Testis (tissue), 3 donors: ENCODE data around the gene CFAP61. TPM values are rescaled to one million over a fixed set of nuclear protein-coding genes. Genes with fewer than 3 reads are reported as not detected.

Source experiments
- DNase-seq: peaks from one replicate; pipeline ENCODE4 v3.0.0-alpha.2; 2019
- H3K27ac ChIP-seq, 2 donors: fragments of 200-600 bp; sonication (generic); one replicate each; pipeline ENCODE4 v1.5.1; 2019
- H3K27me3 ChIP-seq: fragments of 200-600 bp; sonication (generic); one replicate; pipeline ENCODE4 v1.5.1; 2019
- H3K36me3 ChIP-seq: fragments of 200-600 bp; sonication (generic); one replicate; pipeline ENCODE4 v1.5.1; 2017; ENCODE audit warnings: low read depth; ENCODE audit errors: missing control alignments
- H3K4me1 ChIP-seq: fragments of 200-600 bp; sonication (generic); one replicate; pipeline ENCODE4 v1.5.1; 2019
- H3K4me3 ChIP-seq, 2 donors: fragments of 200-600 bp; sonication (generic); one replicate each; pipeline ENCODE4 v1.5.1; 2017 to 2019
- H3K9me3 ChIP-seq: fragments of 200-600 bp; sonication (generic); one replicate; pipeline ENCODE4 v1.5.1; 2017
- POLR2A ChIP-seq: fragments of 450-650 bp; IDR thresholded peaks from one replicate; pipeline ENCODE4 v1.6.1; 2017; ENCODE audit warnings: antibody characterized with exemption, mild to moderate bottlenecking, moderate library complexity
- WGBS, 2 donors: methylation state at CpG; one replicate each; pipeline ENCODE4 v1.1.5; 2018; 5-methylcytosine and 5-hydroxymethylcytosine counted together
- intact Hi-C: fragments of 100-400 bp; cut with DNase I; formaldehyde crosslinking; loops from one replicate; pipeline ENCODE4 v1.15.1; 2023; ENCODE audit warnings: low total_unique reads
- polyA plus RNA-seq: library from polyadenylated mRNA; stranded (reverse); fragments of 350-450 nt; fragmentation: Illumina TruSeq; extraction: RNeasy Lipid Tissue Mini Kit (QIAGEN cat#74804); gene quantifications from one replicate; pipeline ENCODE4 v1.2.3, GENCODE V29; 2014; ENCODE audit warnings: low read depth, low replicate concordance; ENCODE audit not compliant: insufficient read depth
- total RNA-seq, 2 donors: library from RNA; depleted of rRNA; stranded (reverse); fragments of >200 nt; gene quantifications; one replicate each; pipeline ENCODE4 v1.2.3, GENCODE V29; 2016
- TF ChIP-seq, protein P1 (sequence below), 3 experiments: fragments of 450-650 bp in 2 of 3; fragments of 200-600 bp in 1 of 3; sonication (generic) in 1 of 3; IDR thresholded peaks; one replicate each; pipeline ENCODE4 v1.5.1; 2016 to 2019; ENCODE audit warnings: antibody characterized with exemption in 3 of 3, mild to moderate bottlenecking in 2 of 3, moderate library complexity in 1 of 3

Gene CFAP61
- total and polyA plus RNA-seq, 3 donors from 2014 or later, result 21.4 to 76.0 (median 27.3) TPM

DNA sequence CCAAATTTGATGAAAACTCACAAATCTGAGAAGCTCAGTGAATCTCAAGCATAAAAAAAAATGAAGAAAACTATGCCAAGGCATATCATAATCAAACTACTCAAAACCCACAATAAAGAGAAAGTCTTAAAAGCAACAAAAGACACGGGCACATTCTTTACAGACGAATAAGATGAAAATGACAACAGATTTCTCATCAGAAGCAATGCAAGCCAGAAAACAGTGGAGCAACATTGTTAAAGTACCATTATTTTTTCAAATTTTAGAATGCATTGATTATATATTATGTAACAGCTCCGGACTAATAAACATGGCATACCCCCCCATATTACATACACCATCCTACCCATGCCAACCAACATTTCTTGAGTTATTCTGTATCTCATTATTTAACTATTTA is 260.2 kb downstream of the CFAP61 start:
- DNase-seq, result no peak
- TF ChIP-seq POLR2A, result no peak
- TF ChIP-seq, protein P1, sequence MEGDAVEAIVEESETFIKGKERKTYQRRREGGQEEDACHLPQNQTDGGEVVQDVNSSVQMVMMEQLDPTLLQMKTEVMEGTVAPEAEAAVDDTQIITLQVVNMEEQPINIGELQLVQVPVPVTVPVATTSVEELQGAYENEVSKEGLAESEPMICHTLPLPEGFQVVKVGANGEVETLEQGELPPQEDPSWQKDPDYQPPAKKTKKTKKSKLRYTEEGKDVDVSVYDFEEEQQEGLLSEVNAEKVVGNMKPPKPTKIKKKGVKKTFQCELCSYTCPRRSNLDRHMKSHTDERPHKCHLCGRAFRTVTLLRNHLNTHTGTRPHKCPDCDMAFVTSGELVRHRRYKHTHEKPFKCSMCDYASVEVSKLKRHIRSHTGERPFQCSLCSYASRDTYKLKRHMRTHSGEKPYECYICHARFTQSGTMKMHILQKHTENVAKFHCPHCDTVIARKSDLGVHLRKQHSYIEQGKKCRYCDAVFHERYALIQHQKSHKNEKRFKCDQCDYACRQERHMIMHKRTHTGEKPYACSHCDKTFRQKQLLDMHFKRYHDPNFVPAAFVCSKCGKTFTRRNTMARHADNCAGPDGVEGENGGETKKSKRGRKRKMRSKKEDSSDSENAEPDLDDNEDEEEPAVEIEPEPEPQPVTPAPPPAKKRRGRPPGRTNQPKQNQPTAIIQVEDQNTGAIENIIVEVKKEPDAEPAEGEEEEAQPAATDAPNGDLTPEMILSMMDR (IDR thresholded peaks at IDR 0.05), result no peak
- Histone ChIP-seq H3K27ac (no peak overlapping the region), H3K36me3 (no peaks in the 10 kb centered on the region), H3K4me3 (no peak overlapping the region), H3K27me3 (no peaks in the 10 kb centered on the region), H3K4me1 (no peaks in the 10 kb centered on the region), H3K9me3 (no peaks in the 10 kb centered on the region)
- intact Hi-C loops, result no loop called here
- WGBS, 2 donors, result 87 to 97% methylated on average over 3 of the region's 3 CpGs

DNA sequence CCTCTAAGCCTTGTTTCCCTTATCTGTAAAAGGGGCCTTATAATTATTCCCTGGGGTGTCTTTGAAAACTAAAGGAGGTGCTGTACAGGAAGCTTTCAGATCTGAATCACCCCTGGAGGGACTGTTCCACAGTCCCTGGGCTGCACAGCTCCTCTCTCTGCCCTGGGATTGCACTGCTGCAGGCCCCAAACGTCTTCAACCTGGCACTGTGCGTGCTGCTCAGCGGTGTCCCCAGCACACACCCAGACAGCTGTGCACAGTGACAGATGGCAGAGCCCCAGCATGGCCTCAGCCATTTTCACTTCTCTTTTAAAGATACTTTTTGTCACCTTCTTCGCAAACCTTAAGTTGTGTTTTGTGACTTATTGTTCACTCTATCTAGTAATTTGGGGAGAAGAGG is 264.9 kb downstream of the CFAP61 start:
- TF ChIP-seq, protein P1 (IDR thresholded peaks at IDR 0.05), result no peak
- TF ChIP-seq POLR2A, result no peak
- no peak for DNase-seq
- intact Hi-C loops, result no loop called here
- Histone ChIP-seq H3K36me3 (no peaks in the 10 kb centered on the region), H3K4me3 (no peak overlapping the region), H3K9me3 (no peaks in the 10 kb centered on the region), H3K27ac (no peak overlapping the region), H3K27me3 (no peaks in the 10 kb centered on the region), H3K4me1 (no peaks in the 10 kb centered on the region)
- 71 to 77% methylated on average over 4 of the region's 4 CpGs for WGBS, 2 donors

DNA sequence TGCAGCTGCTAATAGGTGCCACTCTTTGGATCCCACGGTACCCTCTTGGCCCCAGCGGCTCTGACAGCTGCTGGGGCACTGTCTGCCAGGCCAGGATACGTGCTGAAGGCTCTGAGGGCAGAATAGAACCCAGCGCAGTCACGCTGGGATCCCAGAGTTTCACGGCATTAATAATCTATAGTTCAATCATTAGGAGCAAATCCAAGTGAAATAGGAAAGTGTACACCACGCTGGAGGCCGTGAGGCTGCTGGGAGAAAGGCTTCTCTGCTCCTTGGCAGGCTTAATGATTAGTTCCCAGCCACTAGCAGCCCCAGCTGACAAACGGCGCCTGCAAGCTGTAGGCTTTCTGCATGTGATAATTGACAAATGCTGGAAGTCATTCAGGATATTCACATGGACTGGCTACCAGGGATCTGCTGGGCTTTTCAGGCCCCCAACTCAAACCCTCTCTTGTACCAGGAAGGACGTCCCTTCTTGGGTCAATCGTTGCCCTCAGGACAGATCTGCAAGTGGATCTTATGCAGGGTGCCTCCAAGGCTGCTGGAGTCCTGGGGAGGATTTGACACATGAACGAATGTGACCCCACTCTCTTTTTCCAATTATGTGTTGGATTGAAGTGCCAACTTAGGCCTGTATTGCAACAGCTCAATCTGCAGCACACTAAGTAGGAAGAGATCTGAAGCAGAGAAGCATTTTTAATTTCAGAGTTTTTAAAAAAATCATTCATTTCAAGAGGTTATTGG is 265.5 kb downstream of the CFAP61 start:
- no peak for DNase-seq
- TF ChIP-seq, protein P1 (IDR thresholded peaks at IDR 0.05), result no peak
- TF ChIP-seq POLR2A, result no peak
- Histone ChIP-seq H3K36me3 (no peaks in the 10 kb centered on the region), H3K4me3 (no peak overlapping the region), H3K27ac (no peak overlapping the region), H3K27me3 (no peaks in the 10 kb centered on the region), H3K4me1 (no peaks in the 10 kb centered on the region), H3K9me3 (no peaks in the 10 kb centered on the region)
- intact Hi-C loops, result no loop called here
- WGBS, 2 donors, result 66 to 73% methylated on average over 13 of the region's 13 CpGs

DNA sequence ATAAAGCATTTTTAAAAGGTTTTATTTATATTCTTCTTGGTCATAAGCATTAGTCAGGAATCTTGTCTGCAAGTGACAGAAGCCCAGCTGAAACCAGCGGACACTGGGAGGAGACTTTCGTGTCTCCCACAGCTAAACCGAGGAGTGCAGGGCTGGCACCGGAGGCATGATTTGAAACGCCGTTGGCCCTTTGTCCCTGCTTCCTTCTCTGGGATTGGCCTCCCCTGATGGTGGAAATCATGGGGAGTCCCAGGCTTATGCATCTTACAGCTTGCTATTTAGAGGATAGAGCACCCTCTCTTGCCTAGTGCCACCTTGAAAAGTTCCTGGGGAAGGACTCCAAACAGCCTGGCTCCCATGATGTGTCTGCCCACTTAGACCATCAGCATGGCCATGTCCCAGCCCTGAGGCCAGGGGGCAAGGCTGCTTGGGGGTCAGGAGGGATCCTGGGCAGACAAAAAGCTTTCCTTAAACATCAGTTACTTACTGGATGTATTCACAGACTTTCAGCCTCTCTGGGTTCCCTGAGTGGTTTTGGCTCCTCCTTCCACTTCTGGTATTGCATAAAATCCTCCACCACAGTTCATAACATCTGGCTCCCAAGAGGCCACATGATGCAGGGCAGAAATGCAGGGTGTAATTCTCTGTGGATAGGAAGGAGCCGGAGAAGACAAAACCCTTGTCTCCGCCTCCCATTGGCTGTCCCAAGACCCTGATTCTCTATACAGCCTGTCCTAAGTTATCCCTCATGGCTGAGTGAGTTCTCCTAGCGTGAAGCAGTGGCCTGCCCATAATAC is 266.2 kb downstream of the CFAP61 start:
- Histone ChIP-seq H3K27me3 (no peaks in the 10 kb centered on the region), H3K4me3 (no peak overlapping the region), H3K27ac (no peak overlapping the region), H3K36me3 (no peaks in the 10 kb centered on the region), H3K9me3 (no peaks in the 10 kb centered on the region), H3K4me1 (no peaks in the 10 kb centered on the region)
- intact Hi-C loops, result no loop called here
- no peak for TF ChIP-seq POLR2A
- TF ChIP-seq, protein P1 (IDR thresholded peaks at IDR 0.05), result no peak
- DNase-seq, result no peak
- 77 to 78% methylated on average over 9 of the region's 9 CpGs for WGBS, 2 donors
